ENCODE results near the gene AAGAB.
A peak's percentile ranks its signal among the peaks of the same experiment; 100 is the strongest.

The AAGAB gene

DNA sequence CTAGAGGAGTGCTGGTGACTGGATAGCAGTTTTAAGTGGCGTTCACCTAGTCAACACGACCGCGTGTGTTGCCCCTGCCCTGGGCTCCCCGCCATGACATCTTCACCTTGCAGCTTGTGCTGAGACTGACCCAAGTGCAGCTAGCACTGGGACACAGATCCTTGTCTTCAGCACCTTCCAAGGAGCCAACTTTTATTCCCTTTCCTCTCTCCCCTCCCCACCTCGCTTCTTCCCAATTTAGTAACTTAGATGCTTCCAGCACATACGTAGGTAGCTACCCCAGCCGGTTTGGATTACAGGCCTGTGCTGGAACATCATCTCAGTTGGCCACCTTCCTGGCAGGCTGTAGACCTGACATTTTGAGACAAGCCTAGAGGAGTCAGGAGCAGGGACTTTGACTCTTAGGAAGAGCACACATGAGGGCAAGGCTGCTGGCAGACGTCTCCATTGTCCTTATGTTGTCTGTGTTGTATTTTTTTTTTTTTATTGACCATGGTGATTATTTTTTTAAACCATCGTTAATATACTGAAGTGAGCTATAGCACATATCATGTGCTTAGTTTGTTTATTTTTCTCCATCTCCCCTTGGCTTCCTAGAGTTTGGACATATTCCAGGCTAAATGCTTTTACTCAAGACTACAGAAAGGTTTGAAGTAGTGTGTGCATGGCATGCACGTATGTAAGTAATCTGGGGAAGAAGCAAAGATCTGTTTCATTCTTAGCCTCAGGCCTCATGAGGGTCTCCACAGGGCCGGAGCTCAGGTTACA, 61.1 kb downstream of the AAGAB start:
- no peaks in the 10 kb centered on the region for H3K4me1 ChIP-seq
- no peaks in the 10 kb centered on the region; the same call in 1 of the 2 replicates for H4K20me1 ChIP-seq
- peaks cover 75% of the 10 kb centered on the region for H3K36me3 ChIP-seq
- no peaks in the 10 kb centered on the region for H3K9me3 ChIP-seq
- no peaks in the 10 kb centered on the region for H3K27me3 ChIP-seq
- H3K4me2 ChIP-seq, result no peak overlapping the region
- H3K9ac ChIP-seq, result no peak overlapping the region
- H3K27ac ChIP-seq, result no peak overlapping the region
- no peak overlapping the region for H3K4me3 ChIP-seq
- TF ChIP-seq Cebpa-rat (IDR thresholded peaks at IDR 0.05), result no peak

DNA sequence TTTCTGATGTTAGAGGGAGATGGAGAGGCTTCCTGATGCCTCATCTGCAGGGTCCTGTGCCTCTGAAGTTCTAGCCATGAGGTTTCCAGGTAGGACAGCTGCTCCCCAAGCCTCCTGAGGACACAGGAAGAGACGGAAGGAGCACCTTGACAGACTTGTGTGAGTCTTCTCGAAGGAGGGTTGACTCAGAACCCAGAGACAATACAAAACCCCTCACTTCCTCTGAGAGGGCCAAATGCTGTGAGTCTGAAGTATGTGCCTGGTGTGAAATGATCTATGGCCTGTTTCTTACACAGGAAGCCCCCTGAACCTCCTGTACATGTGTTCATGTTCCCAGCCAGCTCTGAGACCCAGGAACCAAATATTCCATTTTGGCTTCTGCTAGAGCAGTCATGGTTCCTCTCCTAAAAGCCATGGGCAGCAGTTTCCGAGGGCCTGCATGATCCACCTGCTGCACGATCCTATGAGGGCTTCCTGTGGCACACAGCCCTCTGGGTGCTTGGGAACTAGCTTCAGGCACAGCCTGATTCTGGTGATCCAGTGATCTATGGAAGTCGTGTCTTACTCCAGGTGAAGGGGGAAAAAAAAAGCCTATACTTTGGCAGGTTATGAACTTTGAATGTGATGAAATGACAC, 62.2 kb downstream of the AAGAB start:
- no peaks in the 10 kb centered on the region for H3K4me1 ChIP-seq

GRCh38 chr15:67190813-67191212, 63.6 kb downstream of the AAGAB start:
- peaks cover 4% of the 10 kb centered on the region; the same call in 1 of the 2 replicates for H4K20me1 ChIP-seq
- peaks cover 100% of the 10 kb centered on the region for H3K36me3 ChIP-seq

More for the DNA sequence above, 62.2 kb downstream of the AAGAB start:
- H3K27ac ChIP-seq, result no peak overlapping the region
- H3K27me3 ChIP-seq, result no peaks in the 10 kb centered on the region
- H3K9me3 ChIP-seq, result no peaks in the 10 kb centered on the region
- H3K9ac ChIP-seq, result no peak overlapping the region
- no peak overlapping the region for H3K4me3 ChIP-seq
- no peaks in the 10 kb centered on the region; the same call in 1 of the 2 replicates for H4K20me1 ChIP-seq
- peaks cover 86% of the 10 kb centered on the region for H3K36me3 ChIP-seq
- no peak overlapping the region for H3K4me2 ChIP-seq
- TF ChIP-seq Cebpa-rat (IDR thresholded peaks at IDR 0.05), result no peak

DNA sequence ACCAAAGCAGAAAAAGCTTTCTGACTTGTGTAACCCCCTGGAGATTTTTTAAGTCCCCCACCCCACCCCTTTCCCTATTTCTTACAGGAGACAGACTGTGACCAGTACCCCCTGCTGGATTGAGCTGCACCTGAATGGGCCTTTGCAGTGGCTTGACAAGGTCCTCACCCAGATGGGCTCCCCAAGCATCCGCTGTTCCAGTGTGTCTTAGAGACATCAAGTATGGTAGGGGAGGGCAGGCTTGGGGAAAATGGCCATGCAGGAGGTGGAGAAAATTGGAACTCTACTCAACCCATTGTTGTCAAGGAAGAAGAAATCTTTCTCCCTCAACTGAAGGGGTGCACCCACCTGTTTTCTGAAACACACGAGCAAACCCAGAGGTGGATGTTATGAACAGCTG, 64.1 kb downstream of the AAGAB start:
- no peaks in the 10 kb centered on the region for H3K9me3 ChIP-seq

More at GRCh38 chr15:67190813-67191212, 63.6 kb downstream of the AAGAB start:
- H3K9ac ChIP-seq, result no peak overlapping the region
- no peak overlapping the region for H3K4me3 ChIP-seq
- no peaks in the 10 kb centered on the region for H3K9me3 ChIP-seq
- no peak for TF ChIP-seq Cebpa-rat (IDR thresholded peaks at IDR 0.05)
- no peak overlapping the region for H3K27ac ChIP-seq
- H3K4me2 ChIP-seq, result no peak overlapping the region
- peaks cover 11% of the 10 kb centered on the region for H3K4me1 ChIP-seq
- H3K27me3 ChIP-seq, result no peaks in the 10 kb centered on the region

DNA sequence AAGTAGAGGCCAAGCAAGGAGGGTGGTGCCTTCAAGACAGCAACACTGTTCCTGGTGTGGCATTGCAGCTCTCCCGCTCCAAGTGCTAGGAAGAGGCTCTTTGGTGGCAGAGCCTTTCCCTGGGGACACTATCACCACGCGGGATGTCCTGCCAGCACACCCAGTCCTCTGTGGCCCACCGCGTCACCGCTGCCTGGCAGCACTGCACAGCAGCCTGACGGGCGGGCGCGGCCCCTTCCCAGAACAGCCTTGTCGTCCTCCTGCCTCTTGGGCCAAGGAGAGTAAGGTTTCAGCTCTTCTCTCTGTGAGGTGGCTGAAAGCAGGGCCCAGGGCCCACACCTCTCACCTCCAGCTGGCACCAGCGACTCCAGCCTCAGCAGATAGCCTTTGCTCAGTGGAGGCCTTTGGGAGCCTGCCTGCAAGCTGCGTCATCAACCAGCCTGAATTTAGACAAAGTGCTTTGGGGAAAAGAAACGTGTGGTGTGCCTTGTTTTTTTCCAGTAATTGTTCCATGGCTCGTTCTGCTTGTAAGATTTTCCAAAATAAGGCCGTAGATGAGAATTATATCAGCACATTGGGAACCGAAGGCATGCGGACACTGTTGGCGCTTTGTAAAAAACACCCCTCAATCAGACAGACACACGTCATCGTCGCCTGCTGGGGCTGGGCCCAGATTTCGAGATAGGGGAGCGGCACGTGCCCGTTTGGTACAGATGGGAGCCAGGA, 65.0 kb downstream of the AAGAB start:
- no peak overlapping the region for H3K4me3 ChIP-seq
- peaks cover 100% of the 10 kb centered on the region for H3K36me3 ChIP-seq
- H4K20me1 ChIP-seq, result peaks cover 16% of the 10 kb centered on the region
- H3K4me2 ChIP-seq, result no peak overlapping the region
- H3K4me1 ChIP-seq, result peaks cover 25% of the 10 kb centered on the region
- H3K27ac ChIP-seq, result no peak overlapping the region
- TF ChIP-seq Cebpa-rat (IDR thresholded peaks at IDR 0.05), result no peak
- no peak overlapping the region for H3K9ac ChIP-seq
- H3K27me3 ChIP-seq, result no peaks in the 10 kb centered on the region
- no peaks in the 10 kb centered on the region for H3K9me3 ChIP-seq

More for the DNA sequence above, 64.1 kb downstream of the AAGAB start:
- no peak overlapping the region for H3K9ac ChIP-seq
- no peaks in the 10 kb centered on the region for H3K27me3 ChIP-seq
- H3K36me3 ChIP-seq, result peaks cover 100% of the 10 kb centered on the region
- H4K20me1 ChIP-seq, result peaks cover 9% of the 10 kb centered on the region
- peaks cover 16% of the 10 kb centered on the region for H3K4me1 ChIP-seq
- no peak overlapping the region for H3K4me2 ChIP-seq
- TF ChIP-seq Cebpa-rat (IDR thresholded peaks at IDR 0.05), result no peak
- no peak overlapping the region for H3K27ac ChIP-seq
- no peak overlapping the region for H3K4me3 ChIP-seq

DNA sequence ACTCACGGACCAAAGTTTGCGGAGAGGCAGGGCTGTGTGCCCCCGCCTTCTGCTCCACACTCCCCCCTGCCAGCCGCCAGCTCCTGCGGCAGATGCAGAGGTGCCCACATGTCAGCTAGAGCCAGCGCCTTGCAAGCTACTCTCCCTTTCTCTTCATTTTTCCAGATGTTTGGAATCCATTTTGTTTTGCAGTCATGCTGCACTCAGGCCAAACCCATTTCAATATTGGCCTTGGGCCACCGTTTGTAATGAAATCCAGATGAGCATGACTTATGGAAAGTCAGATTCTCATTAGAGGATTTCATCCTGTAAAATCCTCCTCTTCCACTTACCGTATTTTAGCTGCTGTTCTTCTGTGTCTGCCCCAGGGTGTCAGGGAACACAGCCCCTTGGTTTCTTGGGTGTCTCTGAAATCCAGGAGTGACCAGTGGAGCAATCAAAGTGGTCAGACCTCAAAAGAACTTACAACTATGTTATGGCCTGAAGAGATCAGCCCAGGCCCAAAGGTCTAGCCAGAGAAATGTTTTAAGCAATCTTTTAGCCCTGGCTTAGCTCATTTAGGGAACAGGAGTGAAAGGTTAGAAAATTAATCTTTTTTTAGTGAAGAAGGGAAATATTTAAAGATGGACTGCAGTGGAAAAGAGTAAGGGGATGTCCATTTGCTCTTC, 65.8 kb downstream of the AAGAB start:
- Histone ChIP-seq H3K27me3 (no peaks in the 10 kb centered on the region), H3K9me3 (no peaks in the 10 kb centered on the region), H3K4me2 (no peak overlapping the region), H4K20me1 (peaks cover 16% of the 10 kb centered on the region), H3K36me3 (peaks cover 100% of the 10 kb centered on the region), H3K4me1 (peaks cover 28% of the 10 kb centered on the region), H3K4me3 (no peak overlapping the region), H3K9ac (no peak overlapping the region), H3K27ac (no peak overlapping the region)
- no peak for TF ChIP-seq Cebpa-rat (IDR thresholded peaks at IDR 0.05)

DNA sequence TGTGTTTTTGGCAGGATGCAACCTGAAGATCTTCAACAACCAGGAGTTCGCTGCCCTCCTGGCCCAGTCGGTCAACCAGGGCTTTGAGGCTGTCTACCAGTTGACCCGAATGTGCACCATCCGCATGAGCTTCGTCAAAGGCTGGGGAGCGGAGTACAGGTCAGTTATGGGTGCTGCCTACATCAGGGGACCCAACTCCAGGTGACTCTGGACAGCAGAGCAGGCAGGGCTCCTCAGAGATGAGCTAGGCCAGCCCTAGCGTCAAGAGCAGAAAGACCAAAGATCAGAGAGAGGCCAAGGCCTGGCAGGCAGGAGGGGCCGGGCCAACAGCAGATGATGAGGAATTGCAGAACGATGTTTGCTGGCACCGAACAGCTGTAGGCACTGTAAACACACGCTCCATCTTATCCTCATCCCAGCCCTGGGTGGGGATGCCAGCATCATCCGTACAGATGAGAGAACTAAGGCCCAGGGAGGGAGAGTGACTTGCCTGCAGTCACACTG, 67.1 kb downstream of the AAGAB start:
- no peaks in the 10 kb centered on the region for H3K27me3 ChIP-seq
- TF ChIP-seq Cebpa-rat (IDR thresholded peaks at IDR 0.05), result no peak
- peaks cover 28% of the 10 kb centered on the region for H3K4me1 ChIP-seq
- no peak overlapping the region for H3K27ac ChIP-seq
- peaks cover 98% of the 10 kb centered on the region for H3K36me3 ChIP-seq
- H3K4me2 ChIP-seq, result no peak overlapping the region
- H3K4me3 ChIP-seq, result no peak overlapping the region
- H3K9ac ChIP-seq, result no peak overlapping the region
- H4K20me1 ChIP-seq, result peaks cover 16% of the 10 kb centered on the region
- no peaks in the 10 kb centered on the region for H3K9me3 ChIP-seq

GRCh38 chr15:67186688-67187087, 67.8 kb downstream of the AAGAB start:
- H3K27ac ChIP-seq, result peak overlapping the region; percentile 70; the same call in 1 of the 2 replicates

GRCh38 chr15:67186226-67186649, 68.2 kb downstream of the AAGAB start:
- Histone ChIP-seq H3K4me2 (peak overlapping the region; percentile 60), H3K4me3 (no peak overlapping the region), H3K27me3 (no peaks in the 10 kb centered on the region), H3K4me1 (peaks cover 28% of the 10 kb centered on the region), H3K9me3 (no peaks in the 10 kb centered on the region), H3K36me3 (peaks cover 97% of the 10 kb centered on the region), H3K27ac (peak overlapping the region; percentile 70), H3K9ac (no peak overlapping the region), H4K20me1 (peaks cover 16% of the 10 kb centered on the region)
- TF ChIP-seq Cebpa-rat (IDR thresholded peaks at IDR 0.05), result no peak

More at GRCh38 chr15:67186688-67187087, 67.8 kb downstream of the AAGAB start:
- Histone ChIP-seq H3K27me3 (no peaks in the 10 kb centered on the region), H3K9ac (no peak overlapping the region), H3K4me3 (no peak overlapping the region), H4K20me1 (peaks cover 16% of the 10 kb centered on the region), H3K4me1 (peaks cover 28% of the 10 kb centered on the region), H3K9me3 (no peaks in the 10 kb centered on the region), H3K4me2 (peak overlapping the region; percentile 60), H3K36me3 (peaks cover 98% of the 10 kb centered on the region)
- no peak for TF ChIP-seq Cebpa-rat (IDR thresholded peaks at IDR 0.05)
